Neural crest cell (in vitro differentiated cells): ENCODE results near the gene ADRB2. TPM values are rescaled to one million over a fixed set of nuclear protein-coding genes. Genes with fewer than 3 reads are reported as not detected.

Experiments
- DNase-seq: peaks from one replicate; pipeline ENCODE4 v3.0.0; 2021; ENCODE audit warnings: low read depth, mixed read lengths, low spot score
- H3K27ac Mint-ChIP-seq: one replicate; pipeline ENCODE4 v1.8.0; 2021; ENCODE audit warnings: mild to moderate bottlenecking, mixed read lengths; ENCODE audit not compliant: unreplicated experiment
- H3K27me3 Mint-ChIP-seq: 2 replicates; pipeline ENCODE4 v1.8.0; 2021; ENCODE audit warnings: low read depth, mild to moderate bottlenecking, mixed read lengths
- H3K36me3 Mint-ChIP-seq: 2 replicates; pipeline ENCODE4 v1.8.0; 2021; ENCODE audit warnings: low read depth, mild to moderate bottlenecking, mixed read lengths
- H3K4me1 Mint-ChIP-seq: 2 replicates; pipeline ENCODE4 v1.8.0; 2021; ENCODE audit warnings: mixed read lengths
- H3K4me3 Mint-ChIP-seq: one replicate; pipeline ENCODE4 v1.8.0; 2021; ENCODE audit warnings: mild to moderate bottlenecking, mixed read lengths
- H3K9me3 Mint-ChIP-seq: 2 replicates; pipeline ENCODE4 v1.8.0; 2021; ENCODE audit warnings: mixed read lengths
- total RNA-seq: library from RNA; stranded (reverse); gene quantifications from 2 replicates; pipeline ENCODE4 v1.2.1, GENCODE V29; 2021
- TF ChIP-seq, protein P1 (sequence below): fragments of 200-600 bp; sonication (generic); conservative IDR thresholded peaks from 2 replicates; pipeline ENCODE4 v1.5.0; 2021; ENCODE audit warnings: antibody characterized with exemption, mild to moderate bottlenecking

ADRB2 gene
- total RNA-seq, 1 donor from 2014 or later: 0.16 TPM

- H3K9me3 Mint-ChIP-seq: no peaks in the 10 kb centered on the region
- no peak overlapping the region for H3K4me3 Mint-ChIP-seq
- TF ChIP-seq, protein P1, sequence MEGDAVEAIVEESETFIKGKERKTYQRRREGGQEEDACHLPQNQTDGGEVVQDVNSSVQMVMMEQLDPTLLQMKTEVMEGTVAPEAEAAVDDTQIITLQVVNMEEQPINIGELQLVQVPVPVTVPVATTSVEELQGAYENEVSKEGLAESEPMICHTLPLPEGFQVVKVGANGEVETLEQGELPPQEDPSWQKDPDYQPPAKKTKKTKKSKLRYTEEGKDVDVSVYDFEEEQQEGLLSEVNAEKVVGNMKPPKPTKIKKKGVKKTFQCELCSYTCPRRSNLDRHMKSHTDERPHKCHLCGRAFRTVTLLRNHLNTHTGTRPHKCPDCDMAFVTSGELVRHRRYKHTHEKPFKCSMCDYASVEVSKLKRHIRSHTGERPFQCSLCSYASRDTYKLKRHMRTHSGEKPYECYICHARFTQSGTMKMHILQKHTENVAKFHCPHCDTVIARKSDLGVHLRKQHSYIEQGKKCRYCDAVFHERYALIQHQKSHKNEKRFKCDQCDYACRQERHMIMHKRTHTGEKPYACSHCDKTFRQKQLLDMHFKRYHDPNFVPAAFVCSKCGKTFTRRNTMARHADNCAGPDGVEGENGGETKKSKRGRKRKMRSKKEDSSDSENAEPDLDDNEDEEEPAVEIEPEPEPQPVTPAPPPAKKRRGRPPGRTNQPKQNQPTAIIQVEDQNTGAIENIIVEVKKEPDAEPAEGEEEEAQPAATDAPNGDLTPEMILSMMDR: no peak
- no peaks in the 10 kb centered on the region for H3K36me3 Mint-ChIP-seq
- H3K27ac Mint-ChIP-seq: no peak overlapping the region
- H3K4me1 Mint-ChIP-seq: peaks cover 10% of the 10 kb centered on the region
- peaks cover 5% of the 10 kb centered on the region for H3K27me3 Mint-ChIP-seq
- no peak for DNase-seq
These were observed 29.0 kb downstream of the ADRB2 start for GRCh38 chr5:148855249-148856008.

GRCh38 chr5:148856009-148856367, 29.6 kb downstream of the ADRB2 start:
- no peak overlapping the region for H3K27ac Mint-ChIP-seq
- no peaks in the 10 kb centered on the region for H3K36me3 Mint-ChIP-seq
- H3K4me1 Mint-ChIP-seq: peaks cover 10% of the 10 kb centered on the region

GRCh38 chr5:148856424-148856823, 30.0 kb downstream of the ADRB2 start:
- no peak overlapping the region for H3K27ac Mint-ChIP-seq
- H3K4me1 Mint-ChIP-seq: peaks cover 10% of the 10 kb centered on the region
- H3K9me3 Mint-ChIP-seq: no peaks in the 10 kb centered on the region
- no peak overlapping the region for H3K4me3 Mint-ChIP-seq
- no peaks in the 10 kb centered on the region for H3K36me3 Mint-ChIP-seq
- peaks cover 3% of the 10 kb centered on the region for H3K27me3 Mint-ChIP-seq
- TF ChIP-seq, protein P1: no peak
- DNase-seq: no peak

More at GRCh38 chr5:148856009-148856367, 29.6 kb downstream of the ADRB2 start:
- no peak for DNase-seq
- TF ChIP-seq, protein P1: no peak
- H3K4me3 Mint-ChIP-seq: no peak overlapping the region
- H3K9me3 Mint-ChIP-seq: no peaks in the 10 kb centered on the region
- H3K27me3 Mint-ChIP-seq: peaks cover 3% of the 10 kb centered on the region

GRCh38 chr5:148857474-148857873, 31.1 kb downstream of the ADRB2 start:
- Mint-ChIP-seq H3K4me3 (no peak overlapping the region), H3K9me3 (no peaks in the 10 kb centered on the region), H3K27ac (no peak overlapping the region), H3K36me3 (no peaks in the 10 kb centered on the region), H3K4me1 (peaks cover 10% of the 10 kb centered on the region), H3K27me3 (peaks cover 3% of the 10 kb centered on the region)
- DNase-seq: no peak
- TF ChIP-seq, protein P1: no peak

- H3K9me3 Mint-ChIP-seq: no peaks in the 10 kb centered on the region
- TF ChIP-seq, protein P1: no peak
- H3K4me3 Mint-ChIP-seq: no peak overlapping the region
- no peaks in the 10 kb centered on the region for H3K36me3 Mint-ChIP-seq
- peaks cover 10% of the 10 kb centered on the region for H3K4me1 Mint-ChIP-seq
- H3K27me3 Mint-ChIP-seq: no peaks in the 10 kb centered on the region
- no peak for DNase-seq
- no peak overlapping the region for H3K27ac Mint-ChIP-seq
These were observed 31.7 kb downstream of the ADRB2 start for GRCh38 chr5:148858106-148858505.
